GM19043 (cell line): ENCODE measurements around the gene ERBB4.
"Not testable (repeated sequence)": the region's sequence is repeated elsewhere in the genome, so short reads cannot be mapped to it uniquely, and the experiment has no call there.

Source experiments
- ATAC-seq: cut with Tn5 transposase; IDR thresholded peaks from one replicate; pipeline ENCODE4 v1.9.1; 2021; ENCODE audit warnings: low read depth; ENCODE audit not compliant: unreplicated experiment

Gene ERBB4

DNA sequence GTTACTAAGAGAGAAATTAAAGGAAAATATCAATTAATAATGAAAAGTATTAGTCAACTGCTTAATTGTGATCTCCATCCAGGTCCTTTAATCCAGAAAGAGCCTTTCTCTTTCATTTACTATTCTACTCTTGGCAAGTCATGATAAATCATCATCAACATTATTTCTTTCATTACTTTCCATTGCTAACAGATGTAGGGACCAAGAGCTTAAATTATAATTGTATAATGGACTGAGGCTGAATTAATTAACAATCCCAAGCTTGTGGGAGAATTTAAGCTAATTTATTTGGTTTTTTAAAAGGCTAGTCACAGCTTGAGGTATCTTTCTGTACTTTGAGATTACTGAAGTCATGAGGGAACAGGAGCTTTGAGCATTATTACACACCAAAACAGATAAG, 223.9 kb downstream of the ERBB4 start:
- no peak for ATAC-seq

DNA sequence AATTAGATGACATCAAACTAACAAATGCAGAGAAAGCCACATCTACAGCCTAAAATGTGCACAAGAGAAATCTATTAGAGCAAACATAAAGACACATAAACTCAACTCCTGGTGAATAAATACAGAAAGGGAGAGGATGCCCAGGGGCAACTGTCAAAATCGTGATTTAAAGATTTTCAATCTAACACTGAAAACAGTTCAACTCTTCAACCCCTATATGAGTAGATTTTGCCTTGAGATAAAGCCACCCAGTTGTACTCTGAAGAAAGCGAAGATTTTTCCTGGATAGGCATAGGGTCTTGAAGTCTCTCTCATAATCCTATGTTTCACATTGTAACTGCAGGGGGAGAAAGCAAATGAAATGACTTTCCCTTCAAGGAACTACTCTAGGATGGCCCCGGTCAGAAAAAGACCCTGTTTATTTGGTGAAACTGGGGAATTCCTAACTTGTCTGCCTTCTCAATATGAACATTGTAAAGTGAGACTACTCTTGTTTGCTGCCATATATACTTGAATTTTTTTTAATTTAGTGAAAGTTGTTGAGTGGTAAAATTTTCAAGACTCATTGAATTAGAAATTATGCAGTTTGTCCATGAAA, 226.7 kb downstream of the ERBB4 start:
- ATAC-seq = no peak

DNA sequence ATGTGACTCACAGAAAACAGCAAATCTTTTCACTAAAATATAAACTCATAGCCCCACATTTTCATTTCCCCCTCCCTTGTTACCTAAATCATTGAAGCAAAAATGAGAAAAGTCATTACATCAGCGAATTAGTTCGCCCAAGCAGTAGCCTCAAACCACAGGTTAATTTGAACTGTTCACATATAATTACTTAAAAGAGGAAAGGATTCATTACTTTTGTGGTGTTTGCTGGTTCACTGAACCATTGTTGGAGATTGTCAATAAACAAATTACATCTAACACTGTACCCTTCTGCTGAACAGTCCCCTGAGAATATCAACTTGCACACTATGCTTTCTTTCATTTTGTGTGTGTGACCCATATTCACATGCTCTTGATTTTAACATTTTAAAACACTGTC, 238.7 kb downstream of the ERBB4 start:
- ATAC-seq = no peak

DNA sequence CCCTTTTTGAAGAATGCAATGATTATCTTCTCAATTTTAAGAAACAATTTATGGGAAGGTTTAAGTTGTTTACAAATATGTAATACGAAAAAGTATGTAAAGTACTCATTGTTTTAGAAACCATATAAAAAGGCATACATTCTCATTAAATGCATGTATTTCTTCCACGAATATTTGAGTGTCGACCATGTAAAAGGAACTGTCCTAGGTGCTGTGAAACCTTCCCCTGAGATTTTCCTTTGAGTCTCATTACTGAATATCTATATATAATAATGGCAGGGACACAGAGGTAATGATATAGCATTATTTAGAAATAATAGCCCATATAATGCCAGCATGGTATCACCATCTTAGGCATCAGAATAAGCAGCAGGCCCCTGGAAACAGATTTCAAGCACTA, 239.3 kb downstream of the ERBB4 start:
- no peak for ATAC-seq

DNA sequence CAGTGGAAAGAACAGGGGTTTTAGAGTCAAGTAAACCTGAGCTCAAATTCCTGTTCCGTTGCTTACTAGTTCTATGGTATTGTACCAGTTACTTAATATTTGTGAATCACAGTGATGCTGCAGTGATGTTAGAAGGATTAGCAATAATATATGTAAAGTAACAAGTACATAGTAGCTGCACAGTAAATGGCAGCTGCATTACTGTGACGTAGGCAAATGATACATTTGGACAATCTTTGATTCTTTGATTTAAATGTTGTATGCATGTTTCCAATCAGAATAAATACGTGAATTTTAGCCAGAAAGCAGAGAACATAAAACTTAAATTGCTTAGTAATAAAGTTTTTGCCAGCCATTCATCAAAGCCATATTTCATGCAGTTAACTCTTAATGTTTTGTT, 243.0 kb downstream of the ERBB4 start:
- ATAC-seq = no peak

DNA sequence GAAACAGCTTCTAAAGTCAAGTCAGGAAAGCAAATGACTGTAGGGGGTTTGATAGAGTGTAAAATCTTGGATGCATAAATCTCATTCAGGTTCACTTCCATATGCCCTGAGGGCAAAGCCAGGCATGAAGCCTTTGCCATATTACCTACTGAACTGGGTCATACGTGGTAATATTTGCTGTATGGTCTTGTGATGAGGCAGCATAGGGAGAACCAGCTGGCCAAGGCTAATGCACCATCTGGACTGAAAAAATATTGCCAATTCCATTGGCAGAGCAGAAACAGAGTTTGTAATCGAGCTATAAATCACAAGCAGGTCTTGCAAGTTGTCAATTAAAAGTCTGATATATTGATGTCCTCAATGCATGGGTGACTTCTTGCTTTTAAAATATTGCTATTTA, 243.8 kb downstream of the ERBB4 start:
- ATAC-seq = no peak

DNA sequence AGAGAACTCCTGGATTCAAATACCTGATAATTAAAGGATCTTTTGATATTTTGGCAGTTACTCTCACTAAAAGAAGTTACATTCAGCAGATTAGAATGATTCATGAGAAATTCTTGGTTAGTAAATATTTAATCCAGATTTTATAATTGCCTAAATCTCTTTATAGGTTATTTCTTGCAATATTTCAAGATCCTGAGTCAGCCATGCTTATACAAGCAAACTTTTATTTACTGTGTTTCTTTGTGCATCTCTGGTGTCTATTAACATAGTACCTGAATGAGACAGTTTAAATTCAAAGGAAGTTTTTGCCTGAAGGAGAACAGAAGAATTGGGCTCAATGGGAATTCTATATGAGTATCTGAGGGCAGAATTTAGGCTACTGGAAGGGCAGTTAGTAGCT, 249.3 kb downstream of the ERBB4 start:
- no peak for ATAC-seq

DNA sequence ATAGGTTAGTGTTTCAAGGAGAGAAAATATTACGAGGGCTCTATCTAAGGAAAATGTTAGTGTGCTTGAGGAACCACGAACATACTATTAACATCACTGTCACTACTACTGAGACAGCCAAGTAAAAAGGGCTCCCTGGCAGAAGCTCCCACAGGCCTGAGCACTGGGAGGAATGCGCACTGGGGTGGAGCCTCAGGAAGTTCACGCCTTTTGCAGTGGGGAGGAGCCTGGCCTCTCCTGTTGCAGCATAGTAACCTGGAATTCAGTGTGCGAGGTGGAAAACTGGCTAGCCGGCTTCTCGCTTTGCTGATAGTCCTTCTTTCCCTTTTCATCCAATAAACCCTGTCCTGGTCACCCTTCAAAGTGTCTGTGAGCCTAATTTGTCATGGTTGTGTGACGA, 250.3 kb downstream of the ERBB4 start:
- no peak for ATAC-seq

DNA sequence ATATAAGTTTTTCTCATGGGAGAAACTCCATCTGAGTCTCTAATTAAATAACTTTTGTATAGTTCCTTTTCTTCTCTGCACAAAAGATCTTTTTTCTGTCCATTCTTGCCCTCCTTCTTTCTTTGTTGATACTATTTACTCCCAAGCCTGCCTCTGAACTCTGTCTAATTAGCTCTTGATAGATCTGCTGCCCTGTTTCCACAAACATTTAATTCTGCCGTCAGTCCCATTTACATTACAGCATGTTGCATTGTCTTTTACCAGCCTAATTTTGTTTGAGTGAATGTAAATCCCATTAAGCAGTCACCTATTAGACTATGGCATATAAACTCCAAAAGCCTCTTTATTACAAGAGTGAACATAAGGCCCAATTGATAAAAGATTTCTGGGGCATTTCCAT, 254.4 kb downstream of the ERBB4 start:
- no peak for ATAC-seq

DNA sequence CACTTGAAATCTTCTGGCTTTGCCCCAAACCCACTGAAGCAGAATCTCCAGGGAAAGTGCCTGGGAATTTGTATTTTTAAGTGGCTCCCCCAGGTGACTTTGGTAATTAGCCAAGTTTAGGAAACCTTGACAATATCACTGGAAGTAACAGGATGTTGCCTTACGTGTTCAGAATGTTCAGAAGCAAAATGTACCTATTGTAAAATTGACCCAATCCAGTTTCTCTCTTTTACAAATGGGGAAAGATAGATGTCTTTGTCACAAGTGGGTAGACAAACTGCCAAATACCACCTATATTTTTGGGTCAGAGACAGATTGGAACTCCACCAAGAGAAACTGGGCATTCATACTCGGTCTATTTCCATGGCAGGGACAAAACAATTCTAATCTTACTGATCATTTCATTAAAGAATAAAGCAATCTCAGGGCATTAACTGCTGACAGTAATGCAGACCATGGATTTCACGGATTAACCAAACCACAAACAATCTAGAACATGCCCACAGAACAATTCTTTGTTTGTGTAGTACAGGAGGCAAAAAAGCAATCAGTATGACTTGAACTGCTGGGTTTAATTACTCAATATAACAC, 255.8 kb downstream of the ERBB4 start:
- ATAC-seq = no peak

DNA sequence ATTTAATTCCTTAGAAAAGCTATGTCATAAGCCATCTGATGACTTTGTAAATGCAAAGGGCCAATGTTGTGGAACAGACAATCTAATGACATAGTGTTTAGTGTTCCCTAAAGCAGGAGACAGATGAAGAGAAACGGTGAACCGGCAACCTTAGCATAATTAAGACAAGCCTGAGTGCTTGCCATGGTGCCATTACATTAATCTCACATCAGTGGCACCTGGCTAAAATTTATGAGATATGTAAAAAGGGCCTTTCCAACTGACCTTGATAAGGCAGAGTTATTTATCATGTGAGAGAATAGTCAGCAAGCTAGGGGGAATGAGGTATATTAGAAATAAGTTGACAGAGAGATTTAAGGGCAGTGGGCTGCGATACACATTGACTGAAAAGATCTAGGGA, 261.8 kb downstream of the ERBB4 start:
- ATAC-seq = no peak

DNA sequence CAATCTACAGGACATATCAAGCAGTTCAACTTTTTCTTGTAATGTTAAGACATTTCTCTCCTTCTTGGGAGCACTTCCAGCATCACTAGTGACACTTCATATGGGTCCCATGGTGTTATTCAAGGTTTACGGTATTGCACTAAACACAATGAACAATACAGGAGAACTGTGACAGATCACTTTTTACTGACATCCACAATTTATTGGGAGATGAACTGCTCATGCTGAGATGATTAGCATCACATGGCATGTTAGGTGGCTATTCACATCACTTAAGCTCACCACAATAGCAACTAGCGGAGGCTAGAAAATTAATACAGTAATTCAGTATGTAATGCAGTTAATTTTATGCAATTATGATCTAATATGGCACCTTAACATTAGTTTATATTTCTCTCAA, 264.4 kb downstream of the ERBB4 start:
- no peak for ATAC-seq

DNA sequence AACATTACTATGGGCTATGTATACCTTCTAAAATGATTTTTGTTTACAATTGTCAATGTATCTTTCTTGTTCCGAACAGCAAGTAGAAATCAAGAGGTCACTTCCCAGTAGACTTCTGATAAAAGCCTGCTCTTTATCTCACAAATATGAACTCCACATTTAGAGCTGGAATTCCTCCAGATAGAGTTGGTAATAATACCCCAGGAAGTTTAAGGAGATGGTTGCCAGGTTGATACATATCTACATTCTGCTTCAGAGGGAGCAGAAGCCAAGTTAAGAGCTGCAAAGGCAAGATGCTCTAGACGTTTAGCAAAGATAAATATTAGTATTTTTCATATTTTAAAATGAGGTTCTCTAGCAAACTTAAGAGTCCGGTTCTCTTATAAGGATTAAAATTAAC, 267.0 kb downstream of the ERBB4 start:
- no peak for ATAC-seq

DNA sequence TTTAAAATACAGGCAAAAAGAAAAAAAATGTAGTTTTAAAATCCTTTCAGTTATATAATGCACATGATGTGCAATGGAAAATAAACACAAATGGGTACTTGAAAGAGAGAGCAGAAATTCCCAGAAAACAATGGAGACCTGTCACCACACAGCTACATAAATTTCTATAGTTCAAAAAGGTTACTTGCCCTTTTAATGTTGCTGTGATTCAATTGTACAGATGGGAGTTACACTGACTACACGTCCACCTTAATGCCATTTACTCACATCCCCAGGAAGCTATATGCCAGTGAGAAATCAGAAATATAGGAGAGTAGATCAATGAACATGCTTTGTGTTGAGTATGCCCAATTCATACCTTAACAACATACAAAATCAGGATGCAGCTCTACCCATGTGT, 269.6 kb downstream of the ERBB4 start:
- no peak for ATAC-seq

DNA sequence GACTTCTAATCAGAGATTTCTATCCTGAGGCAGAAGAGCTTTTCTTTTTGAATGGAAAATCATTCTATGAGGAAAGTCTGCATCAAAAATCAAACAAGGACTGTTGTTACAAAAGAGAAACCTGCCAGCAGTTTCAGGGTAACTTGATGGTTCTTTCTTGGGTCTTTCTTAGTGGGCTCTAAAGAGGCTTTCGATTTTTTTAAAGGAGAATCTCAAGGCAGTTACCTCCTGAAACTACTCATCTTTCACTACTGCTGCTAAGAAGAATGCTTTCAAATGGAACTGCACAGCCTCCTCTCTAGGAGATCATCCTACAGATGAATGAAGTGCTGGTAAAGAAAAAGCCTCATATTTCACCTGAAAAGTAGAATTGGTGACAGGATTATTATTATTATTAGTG, 272.3 kb downstream of the ERBB4 start:
- no peak for ATAC-seq

DNA sequence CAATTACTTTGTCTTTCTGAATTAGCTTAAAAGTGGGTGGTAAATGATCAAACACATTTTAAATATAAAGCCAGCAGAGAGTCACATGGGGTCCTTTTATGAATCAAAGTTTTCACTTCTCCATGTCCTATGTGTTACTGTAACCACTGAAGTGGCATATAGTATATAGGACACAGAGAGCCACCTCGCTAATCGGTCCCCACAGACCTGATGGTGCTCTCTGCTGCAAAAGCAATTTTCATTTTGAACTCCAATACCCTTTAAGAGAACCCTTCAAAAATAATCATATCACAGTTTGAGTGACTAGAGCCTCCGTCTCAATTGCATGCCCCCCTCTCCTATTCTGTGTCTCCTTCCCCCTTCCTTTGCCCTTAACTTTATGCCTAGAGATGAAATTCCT, 272.8 kb downstream of the ERBB4 start:
- ATAC-seq = no peak

DNA sequence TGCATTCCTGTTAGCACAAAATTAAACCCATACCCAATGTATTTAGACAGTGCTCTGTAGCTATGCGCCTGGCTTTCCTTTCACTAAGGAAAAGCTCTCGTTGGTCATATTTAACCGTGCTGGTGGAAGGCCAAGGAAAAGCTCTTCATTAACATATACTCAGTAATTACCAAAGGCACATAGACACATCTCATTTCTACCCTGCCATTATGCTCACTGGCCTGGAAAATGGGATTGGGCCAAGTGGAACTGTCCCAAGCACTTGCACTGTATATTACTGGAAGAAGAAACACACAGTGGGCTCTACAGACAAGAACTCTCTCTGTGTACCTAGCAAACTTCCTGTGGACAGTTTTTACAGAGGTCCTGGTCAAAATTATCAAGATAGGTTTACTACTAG, 274.4 kb downstream of the ERBB4 start:
- no peak for ATAC-seq

DNA sequence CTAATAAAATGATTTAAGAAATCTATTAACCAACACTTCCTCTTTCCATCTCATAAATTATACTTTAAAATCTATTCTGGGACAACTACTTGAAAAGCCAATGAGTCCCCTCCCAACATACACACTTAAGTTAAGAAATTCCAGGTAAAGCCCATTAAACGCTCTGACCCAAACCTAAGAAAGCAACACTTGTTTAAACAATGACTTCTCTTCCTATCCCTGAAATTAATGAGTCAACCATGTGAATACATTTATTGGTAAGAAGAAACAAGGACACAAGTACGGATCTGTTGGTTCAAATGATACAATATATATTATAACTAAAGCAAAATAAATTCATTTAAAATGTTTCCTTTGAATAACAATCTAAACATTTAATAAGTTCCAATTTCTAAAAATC, 279.4 kb downstream of the ERBB4 start:
- ATAC-seq = no peak

DNA sequence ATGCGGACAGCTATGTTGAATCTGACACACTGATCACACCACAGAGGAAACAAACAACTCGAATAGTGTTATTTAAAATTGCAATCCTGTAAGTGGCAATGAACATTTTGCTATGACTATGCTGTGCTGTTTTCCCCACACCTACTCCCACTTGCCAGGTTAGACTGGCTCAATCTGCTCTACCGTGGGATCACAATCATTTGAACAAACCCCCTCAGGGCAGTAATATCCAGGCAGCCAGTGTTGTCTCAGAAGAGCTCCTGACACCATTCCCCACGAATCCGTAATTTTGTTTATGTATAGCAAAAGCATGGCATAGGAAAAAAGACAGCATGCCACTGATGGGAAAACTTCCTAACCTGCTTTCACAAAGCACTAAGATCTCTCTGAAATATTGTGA, 284.3 kb downstream of the ERBB4 start:
- no peak for ATAC-seq

DNA sequence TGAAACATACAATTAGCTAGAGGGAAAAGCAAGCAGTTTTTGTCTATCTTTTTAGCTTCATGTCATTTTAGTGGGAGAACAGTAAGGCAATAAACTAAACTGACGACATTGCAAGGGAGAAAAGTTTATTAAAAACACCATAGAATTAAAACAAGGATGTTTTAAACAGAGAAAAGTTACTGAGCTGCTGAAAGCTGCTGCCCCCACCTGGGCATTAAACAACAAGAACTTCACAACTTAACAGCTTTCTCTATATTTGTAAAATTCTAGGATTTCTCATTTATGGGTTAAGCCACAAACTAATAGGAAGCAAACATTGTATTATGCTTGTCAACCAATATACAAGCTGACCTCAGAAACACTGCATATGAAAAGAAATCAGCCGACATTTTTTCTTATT, 289.2 kb downstream of the ERBB4 start:
- no peak for ATAC-seq

DNA sequence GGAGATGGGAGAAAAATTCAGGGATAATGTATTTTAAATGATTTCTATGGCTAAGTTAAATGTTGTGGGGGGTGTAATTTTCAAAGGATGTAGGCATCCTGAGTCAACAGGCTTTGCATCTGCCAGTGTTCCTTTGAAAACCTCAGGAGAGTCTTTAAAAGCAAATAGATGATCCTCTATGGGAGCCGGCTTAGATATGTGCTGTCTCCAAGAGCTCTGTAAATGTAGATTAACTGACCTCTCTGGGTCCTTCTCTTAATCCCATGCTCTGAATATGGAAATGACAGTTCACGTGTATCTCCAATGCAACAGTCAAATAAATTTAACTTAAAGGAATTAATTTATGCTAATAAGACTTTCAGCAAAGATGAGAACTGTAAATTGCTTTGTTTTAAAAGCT, 292.7 kb downstream of the ERBB4 start:
- no peak for ATAC-seq

DNA sequence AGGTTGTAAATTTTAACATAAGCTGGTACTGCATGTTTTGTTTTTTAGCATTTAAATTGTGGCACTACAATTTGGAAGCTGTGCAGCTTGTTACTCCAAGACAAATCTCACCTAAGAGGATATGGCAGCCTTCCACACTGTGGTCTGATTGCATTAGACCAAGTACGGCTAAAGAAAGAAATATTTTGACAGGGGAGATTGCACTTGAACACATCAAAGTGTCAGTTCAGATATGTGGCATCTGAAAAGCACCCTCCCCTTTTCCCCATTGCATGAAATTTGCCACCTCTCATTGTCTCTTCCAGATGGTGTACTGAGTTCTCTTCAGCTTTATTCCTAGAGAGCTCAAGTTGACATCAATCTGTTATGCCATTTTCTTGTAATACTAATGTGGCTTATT, 295.9 kb downstream of the ERBB4 start:
- no peak for ATAC-seq

DNA sequence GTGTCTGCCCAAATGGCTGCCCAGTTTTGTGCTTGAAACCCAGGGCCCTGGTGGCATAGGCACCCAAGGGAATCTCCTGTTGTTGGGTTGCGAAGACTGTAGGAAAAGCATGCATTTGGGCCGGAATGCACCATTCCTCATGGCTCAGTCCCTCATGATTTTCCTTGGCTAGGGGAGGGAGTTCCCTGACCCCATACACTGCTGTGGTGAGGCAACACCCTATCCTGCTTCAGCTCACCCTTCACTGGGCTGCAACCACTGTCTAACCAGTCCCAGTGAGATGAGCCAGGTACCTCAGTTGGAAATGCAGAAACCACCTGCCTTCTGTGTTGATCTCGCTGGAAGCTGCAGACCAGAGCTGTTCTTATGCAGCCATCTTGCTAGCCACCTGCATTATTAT, 300.4 kb downstream of the ERBB4 start:
- ATAC-seq = not testable (repeated sequence)
